CD14-positive monocyte (primary cell): ENCODE data around the gene ASTN2. TPM values are rescaled to one million over a fixed set of nuclear protein-coding genes. Genes with fewer than 3 reads are reported as not detected.
A peak's percentile ranks its signal among the peaks of the same experiment; 100 is the strongest.

ENCODE experiments used
- DNase-seq, 3 donors: peaks; one replicate each; pipeline ENCODE4 v3.0.0-alpha.2; 2011 to 2022
- H2AFZ ChIP-seq: 2 replicates; pipeline ENCODE4 v1.6.0; 2012; ENCODE audit warnings: mild to moderate bottlenecking, low read depth, low read length, inconsistent platforms; ENCODE audit not compliant: insufficient read depth, poor library complexity, severe bottlenecking
- H3K27ac ChIP-seq, 2 donors: 1 replicate in 1 of 2; 2 replicates in 1 of 2; pipeline ENCODE4 v1.5.1; 2012 to 2013; ENCODE audit warnings: low read length in 2 of 2, control low read depth in 1 of 2, inconsistent platforms in 1 of 2, low read depth in 1 of 2, mild to moderate bottlenecking in 1 of 2
- H3K27me3 ChIP-seq, 2 donors: one replicate each; pipeline versions ENCODE4 v1.6.0 to v1.6.1; 2011 to 2013; ENCODE audit warnings: low read length in 2 of 2; ENCODE audit not compliant: control insufficient read depth in 2 of 2, insufficient read depth in 2 of 2
- H3K36me3 ChIP-seq, 2 donors: replicated peaks in 1 of 2; 1 replicate in 1 of 2; 2 replicates in 1 of 2; pipeline versions ENCODE4 v1.5.1 to v1.6.1; 2012 to 2013; ENCODE audit warnings: low read length in 2 of 2, control low read depth in 1 of 2, inconsistent platforms in 1 of 2, mild to moderate bottlenecking in 1 of 2; ENCODE audit not compliant: insufficient read depth in 2 of 2, control insufficient read depth in 1 of 2
- H3K4me1 ChIP-seq, 2 donors: 1 replicate in 1 of 2; 2 replicates in 1 of 2; pipeline versions ENCODE4 v1.5.1 to v1.6.1; 2012 to 2013; ENCODE audit warnings: low read length in 2 of 2, control low read depth in 1 of 2, inconsistent platforms in 1 of 2, mild to moderate bottlenecking in 1 of 2, moderate library complexity in 1 of 2; ENCODE audit not compliant: insufficient read depth in 2 of 2, control insufficient read depth in 1 of 2
- H3K4me2 ChIP-seq: replicated peaks from 2 replicates; pipeline ENCODE3; 2012; ENCODE audit warnings: low read length, moderate library complexity, mild to moderate bottlenecking; ENCODE audit not compliant: poor library complexity, severe bottlenecking; ENCODE audit errors: extremely low read depth
- H3K4me3 ChIP-seq, 3 experiments: fragments of 200-600 bp in 1 of 3; sonication (generic) in 1 of 3; replicated peaks in 1 of 3; 1 replicate in 2 of 3; 2 replicates in 1 of 3; pipeline ENCODE4 v1.5.1; 2011 to 2013; ENCODE audit warnings: low read length in 3 of 3, mild to moderate bottlenecking in 3 of 3, control low read depth in 2 of 3, low read depth in 2 of 3, inconsistent platforms in 1 of 3, moderate library complexity in 1 of 3
- H3K79me2 ChIP-seq: 2 replicates; pipeline ENCODE4 v1.6.0; 2012; ENCODE audit warnings: mild to moderate bottlenecking, control low read depth, inconsistent platforms, low read length, moderate library complexity; ENCODE audit not compliant: insufficient read depth
- H3K9ac ChIP-seq: 2 replicates; pipeline ENCODE4 v1.6.0; 2017; ENCODE audit warnings: low read length, mild to moderate bottlenecking; ENCODE audit not compliant: insufficient read depth, poor library complexity, severe bottlenecking
- H3K9me3 ChIP-seq, 2 donors: replicated peaks in 1 of 2; 1 replicate in 1 of 2; 2 replicates in 1 of 2; pipeline versions ENCODE4 v1.5.1 to v1.6.1; 2012 to 2013; ENCODE audit warnings: low read length in 2 of 2, control low read depth in 1 of 2; ENCODE audit not compliant: control insufficient read depth in 1 of 2, insufficient read depth in 1 of 2
- H4K20me1 ChIP-seq: 2 replicates; pipeline ENCODE4 v1.6.0; 2012; ENCODE audit warnings: mild to moderate bottlenecking, low read length, control low read depth, moderate library complexity; ENCODE audit not compliant: insufficient read depth
- H3K27ac Mint-ChIP-seq, 7 donors: one replicate each; pipeline ENCODE4 v1.8.0; 2020; ENCODE audit warnings: mild to moderate bottlenecking in 7 of 7, mixed read lengths in 7 of 7, moderate library complexity in 6 of 7, inconsistent platforms in 2 of 7
- H3K27me3 Mint-ChIP-seq, 3 donors: one replicate each; pipeline ENCODE4 v1.8.0; 2021 to 2022; ENCODE audit warnings: low read depth in 3 of 3, mild to moderate bottlenecking in 3 of 3, mixed read lengths in 3 of 3, moderate library complexity in 3 of 3, inconsistent platforms in 1 of 3
- H3K36me3 Mint-ChIP-seq, 2 donors: one replicate each; pipeline ENCODE4 v1.8.0; 2020; ENCODE audit warnings: mixed read lengths in 2 of 2, inconsistent platforms in 1 of 2, mild to moderate bottlenecking in 1 of 2
- H3K4me1 Mint-ChIP-seq: one replicate; pipeline ENCODE4 v1.8.0; 2020; ENCODE audit warnings: mild to moderate bottlenecking, mixed read lengths
- H3K4me3 Mint-ChIP-seq, 2 donors: one replicate each; pipeline ENCODE4 v1.8.0; 2020; ENCODE audit warnings: mild to moderate bottlenecking in 2 of 2, mixed read lengths in 2 of 2, moderate library complexity in 1 of 2
- H3K9me3 Mint-ChIP-seq, 7 donors: one replicate each; pipeline ENCODE4 v1.8.0; 2020 to 2022; ENCODE audit warnings: mixed read lengths in 7 of 7, mild to moderate bottlenecking in 6 of 7, moderate library complexity in 6 of 7, inconsistent platforms in 2 of 7
- WGBS: methylation state at CpG from one replicate; pipeline ENCODE4 v1.1.5; 2013; ENCODE audit warnings: missing lambda C conversion rate; ENCODE audit not compliant: insufficient coverage; 5-methylcytosine and 5-hydroxymethylcytosine counted together
- intact Hi-C, 2 donors: fragments of 100-400 bp; cut with micrococcal nuclease; formaldehyde crosslinking; loops; one replicate each; pipeline versions ENCODE4 v1.15.0 to v1.15.1; 2023
- polyA plus RNA-seq, 3 donors: library from polyadenylated mRNA; depleted of rRNA in 1 of 3; unstranded in 2 of 3; stranded (reverse) in 1 of 3; fragments of 300-500 nt in 2 of 3; fragments of >200 nt in 1 of 3; fragmentation: Illumina TruSeq in 2 of 3; gene quantifications; 1 replicate in 2 of 3; 2 replicates in 1 of 3; pipeline ENCODE4 v1.2.3, GENCODE V29; 2012 to 2021
- TF ChIP-seq, protein P1 (sequence below): fragments of 200-600 bp; IDR thresholded peaks from one replicate; pipeline ENCODE4 v1.8.0; 2022; ENCODE audit warnings: antibody characterized with exemption, mild to moderate bottlenecking

Gene ASTN2
- polyA plus RNA-seq, 3 donors = not detected

DNA sequence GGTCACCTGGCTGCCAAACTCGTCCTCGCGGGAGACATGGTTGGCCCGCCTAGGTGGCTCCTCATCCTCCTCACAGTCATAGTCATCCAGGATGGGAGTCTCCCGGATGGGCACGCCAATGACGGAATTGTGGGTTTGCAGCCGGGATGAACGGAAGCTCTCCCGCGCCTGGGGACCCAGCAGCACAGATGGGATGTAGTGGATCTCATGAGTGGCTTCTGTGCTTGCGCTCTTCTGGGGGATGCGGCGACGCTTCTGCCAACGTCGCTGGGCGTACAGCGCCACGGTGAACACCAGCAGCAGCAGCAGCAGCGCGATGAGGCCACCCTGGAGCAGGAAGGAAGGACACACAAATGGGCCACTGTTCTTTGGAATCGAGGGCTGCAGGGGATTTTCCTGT is 200.4 kb downstream of the ASTN2 start:
- Histone ChIP-seq H4K20me1 (no peaks in the 10 kb centered on the region), H3K27ac (no peak overlapping the region), H3K9ac (no peak overlapping the region), H3K36me3 (no peaks in the 10 kb centered on the region), H3K79me2 (no peaks in the 10 kb centered on the region), H3K4me1 (no peaks in the 10 kb centered on the region), H3K4me3 (no peak overlapping the region), H3K4me2 (no peak overlapping the region), H2AFZ (no peak overlapping the region), H3K27me3 (no peaks in the 10 kb centered on the region), H3K9me3 (peaks cover 0 to 9% of the 10 kb centered on the region in 2 donors)
- H3K4me1 Mint-ChIP-seq = no peaks in the 10 kb centered on the region
- H3K27me3 Mint-ChIP-seq = no peaks in the 10 kb centered on the region
- H3K4me3 Mint-ChIP-seq = no peak overlapping the region
- intact Hi-C loops = no loop called here
- TF ChIP-seq, protein P1, sequence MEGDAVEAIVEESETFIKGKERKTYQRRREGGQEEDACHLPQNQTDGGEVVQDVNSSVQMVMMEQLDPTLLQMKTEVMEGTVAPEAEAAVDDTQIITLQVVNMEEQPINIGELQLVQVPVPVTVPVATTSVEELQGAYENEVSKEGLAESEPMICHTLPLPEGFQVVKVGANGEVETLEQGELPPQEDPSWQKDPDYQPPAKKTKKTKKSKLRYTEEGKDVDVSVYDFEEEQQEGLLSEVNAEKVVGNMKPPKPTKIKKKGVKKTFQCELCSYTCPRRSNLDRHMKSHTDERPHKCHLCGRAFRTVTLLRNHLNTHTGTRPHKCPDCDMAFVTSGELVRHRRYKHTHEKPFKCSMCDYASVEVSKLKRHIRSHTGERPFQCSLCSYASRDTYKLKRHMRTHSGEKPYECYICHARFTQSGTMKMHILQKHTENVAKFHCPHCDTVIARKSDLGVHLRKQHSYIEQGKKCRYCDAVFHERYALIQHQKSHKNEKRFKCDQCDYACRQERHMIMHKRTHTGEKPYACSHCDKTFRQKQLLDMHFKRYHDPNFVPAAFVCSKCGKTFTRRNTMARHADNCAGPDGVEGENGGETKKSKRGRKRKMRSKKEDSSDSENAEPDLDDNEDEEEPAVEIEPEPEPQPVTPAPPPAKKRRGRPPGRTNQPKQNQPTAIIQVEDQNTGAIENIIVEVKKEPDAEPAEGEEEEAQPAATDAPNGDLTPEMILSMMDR = no peak
- 93% methylated on average over 18 of the region's 23 CpGs for WGBS
- H3K36me3 Mint-ChIP-seq = no peaks in the 10 kb centered on the region
- DNase-seq = no peak
- peak overlapping the region in 1 of 7 donors; percentile 38 for H3K27ac Mint-ChIP-seq
- peaks cover 0 to 17% (median 5%) of the 10 kb centered on the region in 7 donors for H3K9me3 Mint-ChIP-seq

- no peak overlapping the region for H3K4me2 ChIP-seq
- H3K9ac ChIP-seq = no peak overlapping the region
- WGBS = no CpG with 5 or more reads among the region's 3 CpGs
- DNase-seq = no peak
- no peaks in the 10 kb centered on the region for H4K20me1 ChIP-seq
- H3K9me3 ChIP-seq = peaks cover 14 to 20% of the 10 kb centered on the region in 2 donors
- Mint-ChIP-seq H3K4me3 (no peak overlapping the region), H3K9me3 (peaks cover 3 to 18% (median 13%) of the 10 kb centered on the region in 7 donors), H3K27me3 (no peaks in the 10 kb centered on the region), H3K36me3 (no peaks in the 10 kb centered on the region), H3K27ac (no peak overlapping the region), H3K4me1 (no peaks in the 10 kb centered on the region)
- no peak overlapping the region for H3K4me3 ChIP-seq
- no peaks in the 10 kb centered on the region for H3K27me3 ChIP-seq
- H3K4me1 ChIP-seq = no peaks in the 10 kb centered on the region
- H3K27ac ChIP-seq = no peak overlapping the region
- TF ChIP-seq, protein P1 = no peak
- H2AFZ ChIP-seq = no peak overlapping the region
- no peaks in the 10 kb centered on the region for H3K36me3 ChIP-seq
- no peaks in the 10 kb centered on the region for H3K79me2 ChIP-seq
- intact Hi-C loops = no loop called here
Measured at GRCh38 chr9:117211280-117211679, 203.6 kb downstream of the ASTN2 start.
